WTC11 (cell line): ENCODE data around the gene GRB10.

Source experiments
- CBFB ChIP-seq: sonication (generic); formaldehyde crosslinking; IDR thresholded peaks from 2 replicates; pipeline ENCODE4 v1.8.1; 2022; ENCODE audit warnings: mild to moderate bottlenecking, low read depth, missing genetic modification reagents
- CTCF ChIP-seq: fragments of 200-600 bp; IDR thresholded peaks from 2 replicates; pipeline ENCODE4 v1.8.0; 2022; ENCODE audit warnings: antibody characterized with exemption
- ESRRA ChIP-seq: sonication (generic); formaldehyde crosslinking; IDR thresholded peaks from 2 replicates; pipeline ENCODE4 v1.8.1; 2022; ENCODE audit warnings: mild to moderate bottlenecking, missing genetic modification reagents, borderline replicate concordance
- JUN ChIP-seq: sonication (generic); formaldehyde crosslinking; IDR thresholded peaks from 2 replicates; pipeline ENCODE4 v1.8.0; 2023; ENCODE audit warnings: mild to moderate bottlenecking, missing genetic modification reagents
- KAT7 ChIP-seq: sonication (generic); formaldehyde crosslinking; IDR thresholded peaks from 2 replicates; pipeline ENCODE4 v1.8.1; 2023; ENCODE audit warnings: missing genetic modification reagents, mild to moderate bottlenecking, borderline replicate concordance
- MYBL2 ChIP-seq: sonication (generic); formaldehyde crosslinking; IDR thresholded peaks from 2 replicates; pipeline ENCODE4 v1.8.1; 2023; ENCODE audit warnings: mild to moderate bottlenecking, moderate library complexity, missing genetic modification reagents
- NFYB ChIP-seq: sonication (generic); formaldehyde crosslinking; conservative IDR thresholded peaks from 2 replicates; pipeline ENCODE4 v1.8.0; 2022; ENCODE audit warnings: low read depth, missing genetic modification reagents
- ZNF281 ChIP-seq: sonication (generic); formaldehyde crosslinking; IDR thresholded peaks from 2 replicates; pipeline ENCODE4 v1.8.0; 2023; ENCODE audit warnings: mild to moderate bottlenecking, missing genetic modification reagents
- ZNF671 ChIP-seq: fragments of 250-450 bp; sonication (Bioruptor Pico); IDR thresholded peaks from 2 replicates; pipeline ENCODE4 v1.8.0; 2021; ENCODE audit warnings: mild to moderate bottlenecking
- TF ChIP-seq, protein P1 (sequence below): sonication (generic); formaldehyde crosslinking; IDR thresholded peaks from 2 replicates; pipeline ENCODE4 v1.8.1; 2022; ENCODE audit warnings: low read depth, mild to moderate bottlenecking, moderate library complexity, missing genetic modification reagents, borderline replicate concordance
- TF ChIP-seq, protein P2 (sequence below): sonication (generic); formaldehyde crosslinking; IDR thresholded peaks from 2 replicates; pipeline ENCODE4 v1.8.0; 2023; ENCODE audit warnings: missing genetic modification reagents

GRCh38 chr7:50774319-50774718 is 8.4 kb downstream of the GRB10 start:
- TF ChIP-seq CTCF (no peak), JUN (CRISPR knock-in tag) (no peak), ZNF281 (CRISPR knock-in tag) (no peak), CBFB (CRISPR knock-in tag) (no peak), NFYB (no peak), MYBL2 (no peak), KAT7 (no peak), ZNF671 (CRISPR knock-in tag) (no peak), ESRRA (CRISPR knock-in tag) (no peak)
- TF ChIP-seq, protein P1, sequence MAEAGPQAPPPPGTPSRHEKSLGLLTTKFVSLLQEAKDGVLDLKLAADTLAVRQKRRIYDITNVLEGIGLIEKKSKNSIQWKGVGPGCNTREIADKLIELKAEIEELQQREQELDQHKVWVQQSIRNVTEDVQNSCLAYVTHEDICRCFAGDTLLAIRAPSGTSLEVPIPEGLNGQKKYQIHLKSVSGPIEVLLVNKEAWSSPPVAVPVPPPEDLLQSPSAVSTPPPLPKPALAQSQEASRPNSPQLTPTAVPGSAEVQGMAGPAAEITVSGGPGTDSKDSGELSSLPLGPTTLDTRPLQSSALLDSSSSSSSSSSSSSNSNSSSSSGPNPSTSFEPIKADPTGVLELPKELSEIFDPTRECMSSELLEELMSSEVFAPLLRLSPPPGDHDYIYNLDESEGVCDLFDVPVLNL (CRISPR knock-in tag): no peak
- TF ChIP-seq, protein P2, sequence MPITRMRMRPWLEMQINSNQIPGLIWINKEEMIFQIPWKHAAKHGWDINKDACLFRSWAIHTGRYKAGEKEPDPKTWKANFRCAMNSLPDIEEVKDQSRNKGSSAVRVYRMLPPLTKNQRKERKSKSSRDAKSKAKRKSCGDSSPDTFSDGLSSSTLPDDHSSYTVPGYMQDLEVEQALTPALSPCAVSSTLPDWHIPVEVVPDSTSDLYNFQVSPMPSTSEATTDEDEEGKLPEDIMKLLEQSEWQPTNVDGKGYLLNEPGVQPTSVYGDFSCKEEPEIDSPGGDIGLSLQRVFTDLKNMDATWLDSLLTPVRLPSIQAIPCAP (CRISPR knock-in tag): no peak
